ENCODE data around the gene SLC29A3. TPM values are rescaled to one million over a fixed set of nuclear protein-coding genes. Genes with fewer than 3 reads are reported as not detected.

The SLC29A3 gene
- total RNA-seq, 1 experiment from 2014 or later: 5.9 TPM

GRCh38 chr10:71388171-71388570, 69.1 kb downstream of the SLC29A3 start:
- H3K9me3 ChIP-seq (ENCODE audit: control insufficient read depth in 1 of 2, insufficient read depth in 1 of 2, low read depth in 1 of 2, low read length in 2 of 2): no peaks in the 10 kb centered on the region
- TF ChIP-seq EZH2 (IDR thresholded peaks at IDR 0.05) (no peak), POLR2A (IDR thresholded peaks at IDR 0.05; ENCODE audit: borderline replicate concordance, extremely low read depth, insufficient read depth, insufficient read length) (no peak), TCF7L2 (IDR thresholded peaks at IDR 0.05; ENCODE audit: borderline replicate concordance, extremely low read depth, insufficient read depth, insufficient read length) (no peak), YY1 (IDR thresholded peaks at IDR 0.05; ENCODE audit: extremely low read depth, insufficient replicate concordance, low read depth, low read length) (no peak)

DNA sequence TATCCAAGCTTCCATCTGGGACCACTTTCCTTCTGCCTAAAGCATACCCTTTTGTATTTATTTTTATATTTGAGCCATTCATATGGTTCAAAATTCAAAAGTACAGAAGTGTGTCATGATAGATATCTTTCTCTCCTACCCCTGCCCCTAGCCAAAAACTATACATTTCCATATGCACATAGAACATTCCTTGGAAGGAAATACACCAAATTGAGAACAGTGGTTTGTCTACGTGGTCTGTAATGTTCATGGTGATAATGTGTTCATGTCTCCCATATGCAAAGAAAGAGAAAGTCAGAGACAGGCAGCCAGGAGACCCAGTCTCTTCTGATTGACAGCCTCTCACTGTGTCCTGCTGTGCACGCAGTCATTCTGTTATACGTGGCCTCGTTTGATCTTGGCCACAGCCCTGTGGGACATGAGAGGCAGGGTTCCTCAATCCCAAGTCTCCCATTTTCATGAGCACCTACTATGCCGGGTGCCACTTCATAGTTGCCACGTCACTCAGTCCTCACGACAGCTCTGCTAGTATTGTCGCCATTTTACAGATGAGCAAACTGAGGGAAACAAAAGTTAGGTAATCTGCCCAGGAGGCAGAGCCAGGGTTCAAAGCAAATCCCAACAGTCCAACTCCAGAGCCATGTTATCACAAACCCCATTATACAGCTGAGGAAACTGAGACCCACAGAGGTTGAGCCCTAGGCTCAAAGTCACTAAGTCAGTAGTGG, 69.7 kb downstream of the SLC29A3 start:
- DNase-seq (ENCODE audit: low read depth, low spot score) (no peak), ATAC-seq (no peak)
- Histone ChIP-seq H3K9ac (ENCODE audit: low read length) (no peak overlapping the region), H4K20me1 (ENCODE audit: insufficient read depth) (no peaks in the 10 kb centered on the region), H2AFZ (ENCODE audit: low read depth, low read length, poor library complexity, severe bottlenecking) (no peak overlapping the region), H3K79me2 (ENCODE audit: insufficient read depth, low read length) (no peaks in the 10 kb centered on the region), H3K4me1 (ENCODE audit: control insufficient read depth in 1 of 2, insufficient read depth in 2 of 2, low read length in 2 of 2) (peaks cover 0 to 2% of the 10 kb centered on the region in 2 experiments; a peak in 1 of 4 replicates), H3K27me3 (ENCODE audit: insufficient read depth, low read length) (no peaks in the 10 kb centered on the region; the same call in 1 of the 2 replicates), H3K27ac (ENCODE audit: low read depth, low read length) (no peak overlapping the region), H3K9me3 (ENCODE audit: control insufficient read depth in 1 of 2, insufficient read depth in 1 of 2, low read depth in 1 of 2, low read length in 2 of 2) (no peaks in the 10 kb centered on the region), H3K9me2 (ENCODE audit: insufficient read depth) (no peaks in the 10 kb centered on the region), H3K4me3 (replicated peaks in 1 of 2; ENCODE audit: low read depth in 1 of 2, low read length in 2 of 2) (no peak overlapping the region), H3K4me2 (ENCODE audit: low read length) (no peak overlapping the region), H3K36me3 (ENCODE audit: control insufficient read depth in 1 of 2, insufficient read depth in 2 of 2, low read length in 2 of 2) (no peaks in the 10 kb centered on the region)
- ChIA-PET CTCF (no interaction called here), RAD21 (ENCODE audit: low non-redundant PET in 1 of 2, low total read pairs in 2 of 2, uncharacterized antibody in 2 of 2, unreplicated experiment in 2 of 2) (no interaction called here), POLR2A (no interaction called here)
- intact Hi-C loops (cut with micrococcal nuclease): no loop called here
- no TSS peak for BruUV-seq (replicated peaks)
- no peak for TF ChIP-seq ELF1 (IDR thresholded peaks at IDR 0.05; ENCODE audit: borderline replicate concordance, low read depth)
- TF ChIP-seq, protein P1, sequence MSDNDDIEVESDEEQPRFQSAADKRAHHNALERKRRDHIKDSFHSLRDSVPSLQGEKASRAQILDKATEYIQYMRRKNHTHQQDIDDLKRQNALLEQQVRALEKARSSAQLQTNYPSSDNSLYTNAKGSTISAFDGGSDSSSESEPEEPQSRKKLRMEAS (IDR thresholded peaks at IDR 0.05): no peak
- TF ChIP-seq CEBPB (IDR thresholded peaks at IDR 0.05; ENCODE audit: low read depth): no peak
- TF ChIP-seq JUND (IDR thresholded peaks at IDR 0.05): no peak
- TF ChIP-seq ZNF274 (IDR thresholded peaks at IDR 0.05; ENCODE audit: low read depth, low read length): no peak
- TF ChIP-seq FOSL1 (IDR thresholded peaks at IDR 0.05; ENCODE audit: low read depth): no peak
- TF ChIP-seq RAD21 (IDR thresholded peaks at IDR 0.05; ENCODE audit: low read depth): no peak
- no peak for TF ChIP-seq SRF (IDR thresholded peaks at IDR 0.05; ENCODE audit: low read depth)
- TF ChIP-seq POLR2AphosphoS5 (IDR thresholded peaks at IDR 0.05; ENCODE audit: low read depth, low read length): no peak
- no peak for TF ChIP-seq SP1 (IDR thresholded peaks at IDR 0.05; ENCODE audit: low read depth)
- TF ChIP-seq, protein P2, sequence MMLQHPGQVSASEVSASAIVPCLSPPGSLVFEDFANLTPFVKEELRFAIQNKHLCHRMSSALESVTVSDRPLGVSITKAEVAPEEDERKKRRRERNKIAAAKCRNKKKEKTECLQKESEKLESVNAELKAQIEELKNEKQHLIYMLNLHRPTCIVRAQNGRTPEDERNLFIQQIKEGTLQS (IDR thresholded peaks at IDR 0.05): no peak
- TF ChIP-seq REST (IDR thresholded peaks at IDR 0.05; ENCODE audit: low read depth): no peak

More at GRCh38 chr10:71388171-71388570, 69.1 kb downstream of the SLC29A3 start:
- ChIA-PET CTCF (no interaction called here), POLR2A (no interaction called here), RAD21 (ENCODE audit: low non-redundant PET in 1 of 2, low total read pairs in 2 of 2, uncharacterized antibody in 2 of 2, unreplicated experiment in 2 of 2) (interaction anchor here in 1 of 2 experiments (0.7 kb wide), 1 partner anchor 516 kb away, joined by 4 read pairs; no protein-coding TSS in a partner anchor)
- H4K20me1 ChIP-seq (ENCODE audit: insufficient read depth): no peaks in the 10 kb centered on the region
- H3K79me2 ChIP-seq (ENCODE audit: insufficient read depth, low read length): no peaks in the 10 kb centered on the region
- no peak overlapping the region for H3K4me2 ChIP-seq (ENCODE audit: low read length)
- H3K9ac ChIP-seq (ENCODE audit: low read length): no peak overlapping the region
- H3K36me3 ChIP-seq (ENCODE audit: control insufficient read depth in 1 of 2, insufficient read depth in 2 of 2, low read length in 2 of 2): no peaks in the 10 kb centered on the region
- BruUV-seq (replicated peaks): no TSS peak
- no peaks in the 10 kb centered on the region for H3K9me2 ChIP-seq (ENCODE audit: insufficient read depth)
- ATAC-seq (no peak), DNase-seq (ENCODE audit: low read depth, low spot score) (no peak)
- no peak overlapping the region for H3K4me3 ChIP-seq (replicated peaks in 1 of 2; ENCODE audit: low read depth in 1 of 2, low read length in 2 of 2)
- no peak overlapping the region for H2AFZ ChIP-seq (ENCODE audit: low read depth, low read length, poor library complexity, severe bottlenecking)
- H3K27me3 ChIP-seq (ENCODE audit: insufficient read depth, low read length): no peaks in the 10 kb centered on the region; the same call in 1 of the 2 replicates
- intact Hi-C loops (cut with micrococcal nuclease): no loop called here
- peaks cover 0 to 2% of the 10 kb centered on the region in 2 experiments; a peak in 1 of 4 replicates for H3K4me1 ChIP-seq (ENCODE audit: control insufficient read depth in 1 of 2, insufficient read depth in 2 of 2, low read length in 2 of 2)
- no peak overlapping the region for H3K27ac ChIP-seq (ENCODE audit: low read depth, low read length)
